T-helper 17 cell (primary cell): ENCODE results near the gene APOBEC3H. TPM values are rescaled to one million over a fixed set of nuclear protein-coding genes. Genes with fewer than 3 reads are reported as not detected.

Experiments
- ATAC-seq: fragments of 150-1000 bp; cut with Tn5 transposase; 2 replicates; pipeline ENCODE4 v1.10.0; 2021; ENCODE audit warnings: mild to moderate bottlenecking, moderate library complexity
- DNase-seq, 3 donors: peaks; one replicate each; pipeline versions ENCODE4 v3.0.0 to v3.0.0-alpha.2; 2020 to 2021
- H3K9me3 ChIP-seq: one replicate; pipeline ENCODE4 v1.7.0; 2013; ENCODE audit warnings: low read length, mild to moderate bottlenecking; ENCODE audit not compliant: control insufficient read depth, poor library complexity, severe bottlenecking
- H3K27ac Mint-ChIP-seq: one replicate; pipeline ENCODE4 v1.8.0; 2022; ENCODE audit warnings: mild to moderate bottlenecking, moderate library complexity, mixed read lengths
- H3K27me3 Mint-ChIP-seq: one replicate; pipeline ENCODE4 v1.8.0; 2022; ENCODE audit warnings: mixed read lengths
- H3K36me3 Mint-ChIP-seq: one replicate; pipeline ENCODE4 v1.8.0; 2022; ENCODE audit warnings: low read depth, mixed read lengths
- H3K4me1 Mint-ChIP-seq: one replicate; pipeline ENCODE4 v1.8.0; 2022; ENCODE audit warnings: mild to moderate bottlenecking, mixed read lengths
- H3K4me3 Mint-ChIP-seq: one replicate; pipeline ENCODE4 v1.8.0; 2022; ENCODE audit warnings: mild to moderate bottlenecking, moderate library complexity, mixed read lengths
- total RNA-seq, 4 donors: library from RNA in 2 of 4; stranded (reverse) in 2 of 4; gene quantifications; one replicate each; pipeline ENCODE4 v1.2.3 and lab custom pipeline; 2022 to 2026

APOBEC3H gene
- total RNA-seq, 2 donors from 2014 or later: 1.4 to 4.4 TPM

- H3K9me3 ChIP-seq: no peaks in the 10 kb centered on the region
- Mint-ChIP-seq H3K27me3 (no peaks in the 10 kb centered on the region), H3K27ac (peak overlapping the region; percentile 98), H3K4me3 (peak overlapping the region; percentile 43), H3K36me3 (peaks cover 5% of the 10 kb centered on the region), H3K4me1 (peaks cover 42% of the 10 kb centered on the region)
- ATAC-seq (no peak), DNase-seq (no peak)
These were observed 9.0 kb upstream of the APOBEC3H start for GRCh38 chr22:39087881-39088684.

GRCh38 chr22:39088685-39089032, 8.4 kb upstream of the APOBEC3H start:
- peaks cover 5% of the 10 kb centered on the region for H3K36me3 Mint-ChIP-seq
- no peaks in the 10 kb centered on the region for H3K9me3 ChIP-seq
- no peaks in the 10 kb centered on the region for H3K27me3 Mint-ChIP-seq
- H3K4me1 Mint-ChIP-seq: peaks cover 42% of the 10 kb centered on the region
- peak overlapping the region; percentile 43 for H3K4me3 Mint-ChIP-seq
- peak overlapping the region; percentile 98 for H3K27ac Mint-ChIP-seq
- ATAC-seq (no peak), DNase-seq (no peak)

- H3K4me1 Mint-ChIP-seq: peaks cover 47% of the 10 kb centered on the region
- peak overlapping the region; percentile 98 for H3K27ac Mint-ChIP-seq
- H3K27me3 Mint-ChIP-seq: no peaks in the 10 kb centered on the region
- ATAC-seq: no peak
- no peaks in the 10 kb centered on the region for H3K9me3 ChIP-seq
- peaks cover 5% of the 10 kb centered on the region for H3K36me3 Mint-ChIP-seq
- no peak for DNase-seq
- peak overlapping the region; percentile 76 for H3K4me3 Mint-ChIP-seq
These were observed 7.1 kb upstream of the APOBEC3H start for GRCh38 chr22:39089928-39090327.

DNA sequence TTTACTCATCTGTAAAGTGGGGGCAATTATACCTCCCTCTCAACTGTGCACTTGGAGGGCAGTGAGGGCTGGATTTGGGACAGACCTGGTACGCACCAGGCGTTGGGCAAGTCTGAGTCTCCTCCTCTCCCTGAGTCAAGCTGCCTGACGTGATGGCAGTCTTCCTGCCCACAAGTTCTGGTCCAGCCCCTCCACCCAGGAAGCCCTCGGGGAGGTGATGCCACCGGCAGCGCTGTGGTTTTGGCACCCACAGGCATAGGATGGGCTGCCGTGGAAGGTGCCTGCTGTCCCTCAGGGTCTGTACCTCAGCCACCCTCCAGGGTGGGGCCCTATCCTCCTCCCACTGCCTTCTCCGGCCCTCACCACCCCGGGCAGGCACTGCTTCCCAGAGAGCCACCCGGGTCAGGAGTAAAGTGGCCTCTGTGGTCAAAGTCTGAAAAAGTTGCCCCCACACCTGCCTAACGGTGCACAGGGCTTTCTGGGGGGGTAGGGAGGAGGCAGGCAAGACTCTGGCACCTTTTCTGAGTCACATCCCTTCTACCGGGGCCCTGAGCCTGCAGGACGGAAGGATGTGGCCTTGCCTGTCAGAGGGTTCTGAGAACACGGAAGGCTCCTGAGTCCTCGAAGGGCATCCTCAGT, 6.5 kb upstream of the APOBEC3H start:
- peak; percentile 69 to 77 (median 69) for DNase-seq
- Mint-ChIP-seq H3K27ac (peak overlapping the region; percentile 98), H3K27me3 (no peaks in the 10 kb centered on the region), H3K4me3 (peak overlapping the region; percentile 76), H3K36me3 (peaks cover 5% of the 10 kb centered on the region), H3K4me1 (peaks cover 52% of the 10 kb centered on the region)
- H3K9me3 ChIP-seq: no peaks in the 10 kb centered on the region
- ATAC-seq: peak; percentile 87

GRCh38 chr22:39091126-39092081, 5.6 kb upstream of the APOBEC3H start:
- peak in 1 of 3 donors; percentile 31 for DNase-seq
- H3K9me3 ChIP-seq: no peaks in the 10 kb centered on the region
- peaks cover 3% of the 10 kb centered on the region for H3K36me3 Mint-ChIP-seq
- peak overlapping the region; percentile 76 for H3K4me3 Mint-ChIP-seq
- peak; percentile 3 for ATAC-seq
- peaks cover 53% of the 10 kb centered on the region for H3K4me1 Mint-ChIP-seq
- H3K27ac Mint-ChIP-seq: peak overlapping the region; percentile 98
- H3K27me3 Mint-ChIP-seq: no peaks in the 10 kb centered on the region

- ATAC-seq (no peak), DNase-seq (no peak)
- H3K27ac Mint-ChIP-seq: peak overlapping the region; percentile 98
- peaks cover 1% of the 10 kb centered on the region for H3K36me3 Mint-ChIP-seq
- peak overlapping the region; percentile 50 for H3K4me3 Mint-ChIP-seq
- no peaks in the 10 kb centered on the region for H3K9me3 ChIP-seq
- no peaks in the 10 kb centered on the region for H3K27me3 Mint-ChIP-seq
- peaks cover 54% of the 10 kb centered on the region for H3K4me1 Mint-ChIP-seq
These were observed 4.8 kb upstream of the APOBEC3H start for GRCh38 chr22:39092111-39092862.

GRCh38 chr22:39094717-39095389, 2.2 kb upstream of the APOBEC3H start:
- DNase-seq (no peak), ATAC-seq (no peak)
- H3K4me3 Mint-ChIP-seq: peak overlapping the region; percentile 50
- H3K36me3 Mint-ChIP-seq: no peaks in the 10 kb centered on the region
- H3K4me1 Mint-ChIP-seq: peaks cover 64% of the 10 kb centered on the region
- peak overlapping the region; percentile 96 for H3K27ac Mint-ChIP-seq
- H3K27me3 Mint-ChIP-seq: no peaks in the 10 kb centered on the region
- H3K9me3 ChIP-seq: no peaks in the 10 kb centered on the region

DNA sequence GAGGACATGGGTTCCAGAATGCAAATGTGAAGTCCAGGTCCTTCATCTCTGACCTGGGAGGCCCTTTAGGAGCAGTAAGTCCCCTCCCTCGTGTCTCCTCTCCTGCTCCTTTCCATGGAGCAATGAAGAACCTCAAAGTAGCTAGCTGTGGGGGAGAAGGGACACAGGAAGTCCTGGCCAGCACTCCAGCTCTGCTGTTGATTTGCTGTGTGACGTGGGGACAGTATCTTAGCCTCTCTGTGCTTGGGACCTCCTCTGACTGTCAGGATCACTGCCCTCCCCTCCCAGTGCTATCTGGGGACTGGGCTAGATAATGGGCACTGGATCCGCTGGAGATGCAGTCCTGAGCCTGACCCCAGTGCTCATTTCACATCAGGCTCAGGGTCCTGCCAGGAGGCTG, 1.1 kb upstream of the APOBEC3H start:
- Mint-ChIP-seq H3K27me3 (no peaks in the 10 kb centered on the region), H3K27ac (peak overlapping the region; percentile 96), H3K4me1 (peaks cover 56% of the 10 kb centered on the region), H3K36me3 (no peaks in the 10 kb centered on the region), H3K4me3 (no peak overlapping the region)
- H3K9me3 ChIP-seq: no peaks in the 10 kb centered on the region
- no peak for DNase-seq
- no peak for ATAC-seq

DNA sequence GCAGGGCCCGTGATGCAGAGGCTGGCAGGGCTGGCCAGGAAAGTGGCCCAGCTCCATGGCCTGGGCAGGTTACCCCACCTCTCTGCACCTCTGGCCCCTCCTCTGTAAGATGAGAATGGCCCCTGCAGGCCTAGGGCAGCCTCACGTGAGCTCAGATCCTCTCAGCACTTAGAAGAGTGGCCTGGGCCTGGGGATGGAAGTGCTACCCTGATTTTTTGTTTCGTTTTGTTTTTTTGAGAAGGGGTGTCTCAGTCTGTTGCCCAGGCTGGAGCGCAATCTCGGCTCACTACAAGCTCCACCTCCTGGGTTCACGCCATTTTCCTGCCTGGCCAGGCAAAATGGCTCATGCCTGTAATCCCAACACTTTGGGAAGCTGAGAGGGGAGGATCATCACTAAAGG, 982 bp downstream of the APOBEC3H start:
- Mint-ChIP-seq H3K27me3 (no peaks in the 10 kb centered on the region), H3K36me3 (no peaks in the 10 kb centered on the region), H3K4me3 (no peak overlapping the region), H3K27ac (peak overlapping the region; percentile 96), H3K4me1 (peaks cover 37% of the 10 kb centered on the region)
- ATAC-seq (no peak), DNase-seq (no peak)
- no peaks in the 10 kb centered on the region for H3K9me3 ChIP-seq

- H3K4me3 Mint-ChIP-seq: no peak overlapping the region
- ATAC-seq (no peak), DNase-seq (no peak)
- peaks cover 37% of the 10 kb centered on the region for H3K4me1 Mint-ChIP-seq
- peak overlapping the region; percentile 96 for H3K27ac Mint-ChIP-seq
- H3K36me3 Mint-ChIP-seq: no peaks in the 10 kb centered on the region
- H3K9me3 ChIP-seq: no peaks in the 10 kb centered on the region
- no peaks in the 10 kb centered on the region for H3K27me3 Mint-ChIP-seq
These were observed 1.5 kb downstream of the APOBEC3H start for GRCh38 chr22:39098576-39098975.

DNA sequence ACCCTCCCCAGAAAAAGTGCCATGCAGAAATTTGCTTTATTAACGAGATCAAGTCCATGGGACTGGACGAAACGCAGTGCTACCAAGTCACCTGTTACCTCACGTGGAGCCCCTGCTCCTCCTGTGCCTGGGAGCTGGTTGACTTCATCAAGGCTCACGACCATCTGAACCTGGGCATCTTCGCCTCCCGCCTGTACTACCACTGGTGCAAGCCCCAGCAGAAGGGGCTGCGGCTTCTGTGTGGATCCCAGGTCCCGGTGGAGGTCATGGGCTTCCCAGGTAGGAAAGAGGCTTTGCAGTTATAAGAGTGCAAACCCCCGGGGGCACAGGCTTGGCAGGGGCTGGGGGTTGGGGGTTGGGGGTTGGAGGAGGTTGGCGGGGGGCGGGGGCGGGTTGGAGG, 4.2 kb downstream of the APOBEC3H start:
- H3K27ac Mint-ChIP-seq: peak overlapping the region; percentile 96

GRCh38 chr22:39103431-39103830, 6.4 kb downstream of the APOBEC3H start:
- Mint-ChIP-seq H3K36me3 (no peaks in the 10 kb centered on the region), H3K4me1 (peaks cover 16% of the 10 kb centered on the region), H3K4me3 (no peak overlapping the region), H3K27me3 (no peaks in the 10 kb centered on the region), H3K27ac (no peak overlapping the region)
- DNase-seq (no peak), ATAC-seq (no peak)
- no peaks in the 10 kb centered on the region for H3K9me3 ChIP-seq

More for the DNA sequence above, 4.2 kb downstream of the APOBEC3H start:
- H3K27me3 Mint-ChIP-seq: no peaks in the 10 kb centered on the region
- no peak for DNase-seq
- H3K9me3 ChIP-seq: no peaks in the 10 kb centered on the region
- H3K4me3 Mint-ChIP-seq: no peak overlapping the region
- peaks cover 24% of the 10 kb centered on the region for H3K4me1 Mint-ChIP-seq
- no peak for ATAC-seq
- no peaks in the 10 kb centered on the region for H3K36me3 Mint-ChIP-seq
